ENCODE measurements around the gene HGS. TPM values are rescaled to one million over a fixed set of nuclear protein-coding genes. Genes with fewer than 3 reads are reported as not detected.

Gene HGS
- total RNA-seq, 2 experiments from 2014 or later, result 118 to 127 TPM

DNA sequence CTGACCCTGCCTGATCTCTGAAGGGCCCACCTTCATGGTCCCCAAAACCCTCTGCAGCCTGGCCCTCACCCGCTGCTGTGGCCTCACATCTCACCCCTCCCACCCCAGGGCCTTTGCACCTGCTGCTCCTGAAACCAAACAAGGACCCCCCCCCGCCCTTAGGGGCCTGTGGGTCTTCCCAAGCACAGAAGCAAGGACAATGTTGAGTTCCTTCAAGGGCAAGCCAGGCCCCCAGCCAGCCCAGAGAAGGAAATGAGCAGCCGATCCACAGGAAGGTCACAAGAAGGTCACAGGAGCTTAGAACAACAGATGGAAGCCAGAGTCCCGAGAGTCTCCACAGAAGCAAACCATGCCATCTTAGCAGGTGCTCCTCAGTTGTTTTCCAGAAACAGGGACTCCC lies 27.0 kb upstream of the HGS start:
- no peak overlapping the region for H3K27ac Mint-ChIP-seq

DNA sequence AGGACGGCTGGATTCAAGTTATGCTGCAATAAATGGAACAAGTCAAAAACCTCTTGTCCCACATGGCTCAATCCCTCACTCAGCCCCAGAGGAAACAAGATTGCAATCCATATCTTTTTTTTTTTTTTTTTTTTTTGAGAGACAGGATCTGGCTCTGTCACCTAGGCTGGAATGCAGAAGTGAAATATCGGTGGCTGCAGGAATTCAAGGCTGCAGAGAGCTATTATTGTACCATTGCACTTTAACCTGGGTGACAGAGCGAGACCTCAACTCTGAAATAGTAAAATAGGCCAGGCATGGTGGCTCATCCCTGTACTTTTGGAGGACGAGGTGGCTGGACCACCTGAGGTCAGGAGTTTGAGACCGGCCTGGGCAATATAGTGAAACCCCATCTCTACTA lies 24.8 kb upstream of the HGS start:
- no peak overlapping the region for H3K4me3 ChIP-seq (ENCODE audit: low read length)
- H3K27me3 ChIP-seq (ENCODE audit: control insufficient read depth in 1 of 2, insufficient read depth in 2 of 2, low read length in 2 of 2), result no peaks in the 10 kb centered on the region
- no peaks in the 10 kb centered on the region for H3K9me3 ChIP-seq (ENCODE audit: control insufficient read depth in 1 of 2, insufficient read depth in 1 of 2, low read length in 2 of 2)
- intact Hi-C loops (cut with DNase I, micrococcal nuclease), result no loop called here
- peaks cover 22% of the 10 kb centered on the region for H3K4me1 Mint-ChIP-seq (ENCODE audit: low read depth)
- ATAC-seq (ENCODE audit: poor library complexity) (no peak), DNase-seq (no peak)
- no peaks in the 10 kb centered on the region for H3K36me3 Mint-ChIP-seq (ENCODE audit: low read depth)
- H3K27ac Mint-ChIP-seq, result no peak overlapping the region
- ChIA-PET CTCF (interaction anchor here (0.7 kb wide), 1 partner anchor 45 kb away, joined by 4 read pairs; no protein-coding TSS in a partner anchor), POLR2A (interaction anchor here (0.7 kb wide), 1 partner anchor 159 kb away, joined by 4 read pairs; no protein-coding TSS in a partner anchor)
- no peaks in the 10 kb centered on the region for H3K27me3 Mint-ChIP-seq
- TF ChIP-seq CTCF (IDR thresholded peaks at IDR 0.05), result no peak
- no peaks in the 10 kb centered on the region for H3K9me3 Mint-ChIP-seq
- peaks cover under 1% of the 10 kb centered on the region for H3K36me3 ChIP-seq (ENCODE audit: insufficient read depth, low read length)
- no peak overlapping the region for H3K27ac ChIP-seq (ENCODE audit: low read depth in 1 of 2, low read length in 2 of 2)
- H3K4me1 ChIP-seq (ENCODE audit: insufficient read depth, low read length), result peaks cover 39% of the 10 kb centered on the region
- H3K4me3 Mint-ChIP-seq, result no peak overlapping the region

More for the DNA sequence above, 27.0 kb upstream of the HGS start:
- Histone ChIP-seq H3K27ac (ENCODE audit: low read depth in 1 of 2, low read length in 2 of 2) (no peak overlapping the region), H3K9me3 (ENCODE audit: control insufficient read depth in 1 of 2, insufficient read depth in 1 of 2, low read length in 2 of 2) (no peaks in the 10 kb centered on the region), H3K36me3 (ENCODE audit: insufficient read depth, low read length) (no peaks in the 10 kb centered on the region), H3K27me3 (ENCODE audit: control insufficient read depth in 1 of 2, insufficient read depth in 2 of 2, low read length in 2 of 2) (peaks cover 0 to 4% of the 10 kb centered on the region in 2 experiments), H3K4me1 (ENCODE audit: insufficient read depth, low read length) (peaks cover 30% of the 10 kb centered on the region), H3K4me3 (ENCODE audit: low read length) (no peak overlapping the region)
- Mint-ChIP-seq H3K4me1 (ENCODE audit: low read depth) (peaks cover 15% of the 10 kb centered on the region), H3K4me3 (no peak overlapping the region), H3K36me3 (ENCODE audit: low read depth) (no peaks in the 10 kb centered on the region), H3K9me3 (no peaks in the 10 kb centered on the region), H3K27me3 (peaks cover 10% of the 10 kb centered on the region)
- ChIA-PET POLR2A (no interaction called here), CTCF (no interaction called here)
- peak in 1 of 14 experiments; percentile 13 for DNase-seq
- no peak for TF ChIP-seq CTCF (IDR thresholded peaks at IDR 0.05)
- intact Hi-C loops (cut with DNase I, micrococcal nuclease), result no loop called here
- ATAC-seq (ENCODE audit: poor library complexity), result no peak

- no peak for TF ChIP-seq CTCF (IDR thresholded peaks at IDR 0.05)
- no peak for ATAC-seq (ENCODE audit: poor library complexity)
- DNase-seq, result no peak
- peaks cover 30% of the 10 kb centered on the region for H3K4me1 Mint-ChIP-seq (ENCODE audit: low read depth)
- H3K27me3 Mint-ChIP-seq, result no peaks in the 10 kb centered on the region
- ChIA-PET POLR2A (no interaction called here), CTCF (no interaction called here)
- H3K4me3 ChIP-seq (ENCODE audit: low read length), result no peak overlapping the region
- intact Hi-C loops (cut with DNase I, micrococcal nuclease), result no loop called here
- H3K27ac Mint-ChIP-seq, result peak overlapping the region; percentile 20
- H3K36me3 ChIP-seq (ENCODE audit: insufficient read depth, low read length), result peaks cover 12% of the 10 kb centered on the region
- no peaks in the 10 kb centered on the region for H3K9me3 Mint-ChIP-seq
- no peak overlapping the region for H3K27ac ChIP-seq (ENCODE audit: low read depth in 1 of 2, low read length in 2 of 2)
- H3K27me3 ChIP-seq (ENCODE audit: control insufficient read depth in 1 of 2, insufficient read depth in 2 of 2, low read length in 2 of 2), result no peaks in the 10 kb centered on the region
- peaks cover 51% of the 10 kb centered on the region for H3K4me1 ChIP-seq (ENCODE audit: insufficient read depth, low read length)
- no peak overlapping the region for H3K4me3 Mint-ChIP-seq
- peaks cover 5% of the 10 kb centered on the region for H3K36me3 Mint-ChIP-seq (ENCODE audit: low read depth)
- no peaks in the 10 kb centered on the region for H3K9me3 ChIP-seq (ENCODE audit: control insufficient read depth in 1 of 2, insufficient read depth in 1 of 2, low read length in 2 of 2)
Measured at GRCh38 chr17:81660441-81660840, 23.4 kb upstream of the HGS start.

All from CD4-positive, alpha-beta T cell (primary cell).